Natural killer cell treated with Interleukin-12 subunit alpha and Interleukin-12 subunit beta and Interleukin-15 and Interleukin-18, amount 100 ng/mL, for 72 hours (primary cell): ENCODE measurements around the gene ORM2. TPM values are rescaled to one million over a fixed set of nuclear protein-coding genes. Genes with fewer than 3 reads are reported as not detected.

Source experiments
- ATAC-seq, 2 donors: fragments of 150-1000 bp; cut with Tn5 transposase in 1 of 2; sonication (Bioruptor Pico), chemical (Tn5 transposase) in 1 of 2; 2 replicates each; pipeline ENCODE4 v1.10.0; 2021
- DNase-seq: peaks from one replicate; pipeline ENCODE4 v3.0.0; 2022; ENCODE audit warnings: low spot score
- H3K27ac Mint-ChIP-seq, 2 donors: 1 replicate in 1 of 2; 2 replicates in 1 of 2; pipeline ENCODE4 v1.8.0; 2022; ENCODE audit warnings: mixed read lengths in 2 of 2, mild to moderate bottlenecking in 1 of 2, moderate library complexity in 1 of 2
- H3K27me3 Mint-ChIP-seq, 2 donors: 1 replicate in 1 of 2; 2 replicates in 1 of 2; pipeline ENCODE4 v1.8.0; 2022; ENCODE audit warnings: mixed read lengths in 2 of 2
- H3K36me3 Mint-ChIP-seq: one replicate; pipeline ENCODE4 v1.8.0; 2022; ENCODE audit warnings: mixed read lengths
- H3K4me1 Mint-ChIP-seq, 2 donors: 1 replicate in 1 of 2; 2 replicates in 1 of 2; pipeline ENCODE4 v1.8.0; 2022; ENCODE audit warnings: low read depth in 2 of 2, mixed read lengths in 2 of 2, mild to moderate bottlenecking in 1 of 2
- H3K4me3 Mint-ChIP-seq: one replicate; pipeline ENCODE4 v1.8.0; 2022; ENCODE audit warnings: mixed read lengths
- H3K9me3 Mint-ChIP-seq: 2 replicates; pipeline ENCODE4 v1.8.0; 2022; ENCODE audit warnings: mixed read lengths
- total RNA-seq, 2 donors: library from RNA; stranded (reverse); gene quantifications; one replicate each; pipeline ENCODE4 v1.2.3, GENCODE V29; 2022

The ORM2 gene
- total RNA-seq, 2 donors from 2014 or later = not detected

DNA sequence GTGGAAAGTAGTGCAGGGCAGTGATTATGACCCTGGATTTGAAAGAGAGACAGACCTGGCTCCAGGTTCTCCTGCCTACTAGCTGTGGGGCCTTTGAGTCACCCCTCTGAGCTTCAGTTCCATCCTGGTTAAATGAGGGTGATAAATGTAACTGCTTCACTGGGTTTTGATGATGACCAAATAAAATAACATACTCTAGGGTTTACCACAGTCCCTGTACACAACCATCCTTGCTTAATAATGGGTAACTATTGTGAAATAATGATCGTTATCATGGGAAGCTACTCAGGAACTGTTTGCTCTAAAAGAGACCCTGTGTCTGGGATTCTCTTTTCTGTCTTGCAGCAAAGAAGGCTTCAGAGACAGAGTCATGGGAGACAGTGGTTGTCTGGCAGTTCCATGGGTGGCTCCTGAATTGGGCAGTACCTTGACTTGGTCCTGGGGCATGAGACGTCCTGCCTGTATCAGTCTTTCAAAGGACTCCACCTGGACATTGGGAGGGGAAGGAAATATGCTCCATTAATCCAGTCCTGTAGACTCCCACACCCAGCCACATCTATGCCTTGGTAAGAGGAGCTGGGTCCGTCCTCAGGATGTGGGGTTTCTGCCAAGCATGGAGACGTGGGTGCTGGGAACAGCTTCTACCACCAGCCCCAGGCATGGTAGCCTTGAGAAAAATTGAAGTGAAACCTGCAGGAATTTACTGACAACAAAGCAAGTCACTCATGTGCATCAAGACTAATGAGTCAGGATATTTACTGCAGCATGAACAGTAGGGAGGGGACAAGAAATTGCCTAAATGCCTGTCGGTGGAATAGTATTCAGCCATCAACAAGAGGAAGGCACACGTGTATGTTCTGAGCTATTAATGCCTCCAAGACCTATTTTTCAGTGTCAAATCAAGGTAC lies 34.7 kb downstream of the ORM2 start:
- H3K4me3 Mint-ChIP-seq = peak overlapping the region; percentile 78

DNA sequence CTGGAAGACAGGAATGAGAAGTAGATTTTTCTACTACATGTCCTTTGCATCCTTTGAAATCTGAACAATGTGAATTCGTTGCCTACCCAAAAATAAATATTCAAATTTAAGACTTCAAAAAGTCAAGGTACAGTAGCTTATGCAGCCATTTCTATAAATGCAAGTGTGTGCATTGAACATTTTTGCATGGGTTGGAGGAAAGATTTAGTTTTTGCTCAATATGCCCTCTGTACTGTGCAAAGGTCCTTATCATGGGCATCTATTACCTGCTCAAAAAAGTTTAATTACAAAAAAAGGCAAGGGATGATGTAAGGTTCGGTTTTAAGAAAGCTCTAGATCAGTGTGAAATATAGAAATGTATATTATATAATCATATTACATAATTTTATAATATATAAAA lies 35.5 kb downstream of the ORM2 start:
- H3K36me3 Mint-ChIP-seq = peaks cover 51% of the 10 kb centered on the region
- DNase-seq (no peak), ATAC-seq (no peak)
- peak overlapping the region; percentile 82 to 97 for H3K27ac Mint-ChIP-seq
- peaks cover 70 to 78% of the 10 kb centered on the region in 2 donors for H3K4me1 Mint-ChIP-seq
- no peaks in the 10 kb centered on the region for H3K27me3 Mint-ChIP-seq
- H3K4me3 Mint-ChIP-seq = no peak overlapping the region
- H3K9me3 Mint-ChIP-seq = no peaks in the 10 kb centered on the region

More for the DNA sequence above, 34.7 kb downstream of the ORM2 start:
- Mint-ChIP-seq H3K4me1 (peaks cover 71% of the 10 kb centered on the region in 2 donors), H3K9me3 (no peaks in the 10 kb centered on the region), H3K36me3 (peaks cover 47% of the 10 kb centered on the region), H3K27me3 (no peaks in the 10 kb centered on the region), H3K27ac (peak overlapping the region; percentile 82 to 97)
- ATAC-seq (peak; percentile 62 to 78), DNase-seq (no peak)

DNA sequence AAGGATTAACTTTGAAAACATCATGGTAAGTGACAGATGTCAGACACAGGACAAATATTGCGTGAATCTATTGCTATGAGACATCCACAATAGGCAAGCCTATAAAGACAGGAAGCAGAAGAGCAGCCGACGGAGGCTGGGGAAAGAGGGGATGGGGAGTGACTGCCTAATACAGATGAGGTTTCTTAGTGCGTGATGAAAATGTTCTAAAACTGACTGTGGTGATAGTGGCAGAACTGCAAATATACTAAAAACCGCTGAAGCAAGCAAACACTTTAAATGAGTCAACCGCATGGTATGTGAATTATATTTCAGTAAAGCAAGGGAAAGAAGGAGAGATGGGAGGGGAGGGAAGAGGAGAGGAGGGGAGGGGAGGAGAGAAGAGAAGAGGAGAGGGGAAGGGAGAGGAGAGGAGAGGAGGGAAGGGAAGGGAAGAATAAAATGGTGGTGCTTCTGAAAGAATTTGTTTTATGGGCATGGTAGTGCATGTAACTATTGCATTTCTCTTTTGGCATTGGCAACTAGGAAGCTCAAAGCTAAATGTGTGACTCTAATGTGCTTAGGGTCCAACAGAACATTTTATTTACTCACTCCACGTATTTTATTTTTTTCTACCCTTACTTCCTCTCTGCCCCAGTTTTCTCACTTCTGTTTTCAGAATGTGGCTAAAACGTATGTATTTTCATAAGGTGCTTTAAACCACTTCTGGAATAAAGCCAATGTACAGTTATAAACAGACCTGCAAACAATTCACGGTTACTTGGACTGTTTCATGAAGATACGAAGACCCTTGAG lies 36.9 kb downstream of the ORM2 start:
- Mint-ChIP-seq H3K27me3 (no peaks in the 10 kb centered on the region), H3K36me3 (peaks cover 37% of the 10 kb centered on the region), H3K9me3 (no peaks in the 10 kb centered on the region), H3K4me1 (peaks cover 61 to 72% of the 10 kb centered on the region in 2 donors), H3K27ac (peak overlapping the region; percentile 77 to 82), H3K4me3 (peak overlapping the region; percentile 85)
- ATAC-seq (peak; percentile 76 to 79), DNase-seq (peak; percentile 78)

DNA sequence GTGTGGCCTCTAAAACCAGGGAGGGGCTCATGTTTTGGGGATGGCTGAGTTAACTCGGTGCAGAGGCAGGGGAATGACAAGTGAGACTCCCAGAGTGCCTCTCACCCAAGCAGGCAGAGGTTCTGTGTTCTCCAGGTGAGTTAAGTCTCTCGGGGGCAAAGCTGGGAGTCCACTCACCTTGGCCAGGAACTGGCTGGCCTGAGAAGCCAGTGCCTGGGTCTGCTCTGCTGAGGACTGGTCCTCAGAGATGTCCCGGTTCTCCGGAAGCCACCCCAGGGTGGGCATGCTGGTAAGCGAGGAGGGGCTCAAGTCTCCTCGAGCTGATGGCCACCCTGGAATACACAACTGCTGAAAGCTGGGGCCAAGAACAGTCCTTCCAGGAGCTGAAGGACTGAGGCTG lies 37.7 kb downstream of the ORM2 start:
- Mint-ChIP-seq H3K4me3 (peak overlapping the region; percentile 85), H3K36me3 (peaks cover 37% of the 10 kb centered on the region), H3K4me1 (peaks cover 66 to 80% of the 10 kb centered on the region in 2 donors), H3K27ac (peak overlapping the region; percentile 77 to 82), H3K9me3 (no peaks in the 10 kb centered on the region), H3K27me3 (no peaks in the 10 kb centered on the region)
- ATAC-seq (no peak), DNase-seq (no peak)

DNA sequence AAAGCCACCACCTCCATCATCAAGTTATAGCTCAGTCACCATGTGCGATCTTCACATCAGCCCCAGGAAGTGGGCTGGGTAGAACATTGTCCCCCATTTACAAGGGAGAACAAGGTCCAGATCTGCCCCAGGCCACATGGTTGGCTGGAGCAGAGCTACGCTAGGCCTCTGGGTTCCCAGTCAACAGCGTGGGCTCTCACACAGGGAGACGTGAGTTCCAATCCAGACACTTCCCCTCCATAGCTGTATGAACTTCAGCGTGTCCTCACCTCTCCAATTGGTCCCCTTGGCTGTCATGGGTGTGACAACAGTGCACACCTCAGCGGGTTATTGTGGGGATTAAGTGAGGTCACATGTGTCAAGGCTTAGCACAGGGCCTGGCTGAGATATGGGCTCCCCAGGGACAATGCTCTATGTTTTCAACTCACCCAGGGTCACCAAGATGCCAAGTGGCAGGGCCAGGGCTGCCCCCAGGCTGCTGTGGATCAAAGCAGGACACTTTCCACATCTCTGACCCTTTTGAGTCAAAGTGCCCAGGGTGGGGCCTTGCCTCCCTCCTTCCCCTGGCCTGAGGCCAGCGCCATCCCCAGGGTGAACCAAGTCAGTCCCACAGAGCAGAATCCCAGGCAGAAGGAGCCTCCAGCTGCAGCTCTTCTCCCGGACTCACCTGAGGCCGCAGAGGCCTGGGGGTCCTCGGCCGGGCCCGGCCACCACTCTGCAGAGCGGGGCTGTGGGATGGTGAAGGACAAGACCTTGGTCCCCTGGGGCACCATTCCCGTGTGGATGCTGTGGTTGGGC lies 38.3 kb downstream of the ORM2 start:
- no peak for DNase-seq
- H3K9me3 Mint-ChIP-seq = no peaks in the 10 kb centered on the region
- peak overlapping the region; percentile 85 for H3K4me3 Mint-ChIP-seq
- H3K4me1 Mint-ChIP-seq = peaks cover 65 to 83% of the 10 kb centered on the region in 2 donors
- no peaks in the 10 kb centered on the region for H3K27me3 Mint-ChIP-seq
- H3K36me3 Mint-ChIP-seq = peaks cover 37% of the 10 kb centered on the region
- H3K27ac Mint-ChIP-seq = peak overlapping the region; percentile 77 to 82
- ATAC-seq = peak in 1 of 2 donors; percentile 45

DNA sequence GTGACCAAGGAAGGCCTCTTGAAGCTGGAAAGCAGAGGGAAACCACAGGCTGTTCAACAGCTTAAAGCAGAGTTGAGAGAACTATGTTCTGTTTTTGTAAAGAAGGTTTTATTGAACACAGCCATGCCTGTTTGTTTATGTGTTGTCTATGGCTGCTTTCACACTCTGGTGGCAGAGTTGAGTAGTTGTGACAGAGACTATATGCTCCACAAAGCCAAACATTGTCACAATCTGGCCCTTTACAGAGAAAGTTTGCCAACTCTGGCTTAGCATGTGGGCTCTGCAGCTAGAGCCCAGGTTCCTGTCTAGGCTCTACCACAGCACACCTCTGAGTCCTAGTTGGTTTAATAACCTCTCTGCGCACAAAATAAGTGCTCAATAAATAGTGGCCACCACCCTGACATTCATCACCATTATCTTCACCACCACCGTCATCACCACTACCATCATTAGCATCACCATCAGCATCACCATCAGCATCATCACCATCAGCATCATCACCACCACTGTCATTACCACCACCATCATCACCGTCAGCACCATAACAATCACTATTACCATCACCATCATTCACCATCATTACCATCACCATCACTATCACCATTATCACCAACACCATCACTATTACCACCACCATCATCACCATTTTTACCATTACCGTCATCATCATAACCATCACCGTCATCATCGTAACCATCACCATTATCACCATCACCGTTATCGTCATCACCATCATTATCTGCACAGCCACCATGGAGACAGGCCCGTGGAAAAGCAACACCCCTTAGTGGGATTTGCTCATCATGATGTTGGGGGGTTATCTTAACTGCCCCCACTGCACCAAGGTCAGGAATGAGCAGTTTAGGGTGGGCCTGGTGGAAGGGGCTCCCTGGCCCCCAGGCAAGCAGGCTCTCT lies 39.8 kb downstream of the ORM2 start:
- DNase-seq = no peak
- Mint-ChIP-seq H3K27ac (peak overlapping the region; percentile 77 to 82), H3K9me3 (no peaks in the 10 kb centered on the region), H3K36me3 (peaks cover 30% of the 10 kb centered on the region), H3K4me3 (peak overlapping the region; percentile 69), H3K4me1 (peaks cover 62 to 81% of the 10 kb centered on the region in 2 donors), H3K27me3 (no peaks in the 10 kb centered on the region)
- peak in 1 of 2 donors; percentile 3 for ATAC-seq

DNA sequence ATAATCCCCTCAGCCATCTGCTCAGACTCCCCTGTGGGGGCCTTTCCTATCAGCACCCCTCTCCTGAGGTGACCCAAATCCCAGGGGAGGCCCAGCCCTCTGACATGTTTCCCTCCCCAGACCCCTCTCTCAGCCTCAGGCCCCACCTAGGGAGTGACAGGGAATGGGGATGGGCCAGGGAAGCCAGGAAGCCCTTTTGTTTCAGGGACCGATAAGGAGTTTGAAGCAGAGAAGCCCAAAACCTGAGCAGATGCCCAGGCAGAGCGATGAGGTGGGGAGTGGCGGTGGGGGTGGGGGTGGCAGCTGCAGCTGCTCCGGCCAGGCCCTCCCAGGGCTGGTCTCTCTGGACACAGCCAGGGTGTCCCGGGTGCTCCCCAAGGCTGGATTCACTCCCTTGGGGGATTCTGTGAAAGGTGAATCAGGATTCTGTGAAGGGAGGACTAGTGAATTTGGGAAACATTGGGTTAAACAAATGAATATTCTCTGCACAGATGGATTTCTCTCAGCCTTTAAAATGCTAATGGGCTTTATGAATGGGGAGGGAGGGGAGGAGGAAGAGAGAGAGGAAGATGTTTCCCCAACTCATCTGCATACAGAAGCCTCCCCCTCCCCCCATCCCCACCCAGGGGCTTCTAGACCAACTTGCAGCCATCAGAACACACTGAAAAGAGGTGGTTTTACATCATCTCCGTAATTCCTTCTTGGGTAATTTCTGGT lies 40.7 kb downstream of the ORM2 start:
- ATAC-seq = no peak
- H3K4me1 Mint-ChIP-seq = peaks cover 67 to 83% of the 10 kb centered on the region in 2 donors
- H3K27ac Mint-ChIP-seq = peak overlapping the region; percentile 77 to 82
- DNase-seq = no peak
- H3K9me3 Mint-ChIP-seq = no peaks in the 10 kb centered on the region
- H3K36me3 Mint-ChIP-seq = peaks cover 34% of the 10 kb centered on the region
- H3K27me3 Mint-ChIP-seq = no peaks in the 10 kb centered on the region
- H3K4me3 Mint-ChIP-seq = peak overlapping the region; percentile 84

DNA sequence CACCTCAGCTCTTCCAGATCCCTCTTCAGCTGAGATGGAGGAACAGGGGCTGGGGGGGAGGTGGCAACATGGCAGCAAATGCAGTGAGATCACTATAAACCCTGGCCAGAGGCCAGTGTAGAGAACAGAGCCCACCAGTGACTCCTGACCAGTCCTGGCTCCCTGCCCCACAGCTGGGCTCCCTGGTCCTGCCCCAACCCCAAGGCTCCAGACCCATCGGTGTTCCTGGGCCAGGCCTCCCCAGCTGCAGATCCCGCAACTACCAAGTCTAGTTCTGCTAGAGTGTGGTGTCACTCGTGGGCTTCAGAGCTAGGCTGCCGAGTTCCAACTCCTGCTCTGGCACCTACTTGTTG lies 41.3 kb downstream of the ORM2 start:
- DNase-seq (no peak), ATAC-seq (no peak)
- H3K27me3 Mint-ChIP-seq = no peaks in the 10 kb centered on the region
- H3K9me3 Mint-ChIP-seq = no peaks in the 10 kb centered on the region
- peak overlapping the region; percentile 84 for H3K4me3 Mint-ChIP-seq
- peak overlapping the region; percentile 77 to 82 for H3K27ac Mint-ChIP-seq
- peaks cover 68 to 84% of the 10 kb centered on the region in 2 donors for H3K4me1 Mint-ChIP-seq
- peaks cover 37% of the 10 kb centered on the region for H3K36me3 Mint-ChIP-seq

DNA sequence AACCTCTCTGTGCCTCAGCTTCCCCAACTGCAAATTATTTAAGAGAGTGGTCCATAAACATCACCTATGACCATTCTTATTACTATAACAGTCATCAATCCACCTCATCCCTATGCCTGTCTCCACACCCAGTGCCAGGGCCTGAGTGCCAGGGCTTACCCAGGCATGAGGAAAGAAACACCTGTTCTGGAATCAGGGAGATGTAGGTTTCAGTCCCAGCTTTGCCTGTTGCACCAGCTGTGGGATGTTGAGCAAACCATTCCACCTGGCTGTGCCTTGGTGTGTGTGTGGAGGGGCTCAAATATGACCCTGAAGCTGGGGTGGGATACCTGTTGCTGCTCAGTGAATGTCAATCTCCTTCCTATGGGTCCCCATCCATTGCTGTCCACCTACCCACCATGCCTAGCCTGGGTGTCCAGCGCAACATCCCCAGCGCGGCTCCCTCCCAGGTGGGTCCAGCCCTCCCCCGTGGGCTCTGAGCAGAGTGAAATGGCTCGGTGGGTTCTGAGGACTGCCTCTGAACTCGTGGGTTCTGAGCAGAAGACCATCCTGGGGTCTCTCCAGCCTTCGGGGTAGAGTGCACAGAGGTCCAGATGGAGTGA lies 41.8 kb downstream of the ORM2 start:
- Mint-ChIP-seq H3K9me3 (no peaks in the 10 kb centered on the region), H3K36me3 (peaks cover 32% of the 10 kb centered on the region), H3K27ac (peak overlapping the region; percentile 77 to 82), H3K4me3 (peak overlapping the region; percentile 84), H3K27me3 (no peaks in the 10 kb centered on the region), H3K4me1 (peaks cover 66 to 80% of the 10 kb centered on the region in 2 donors)
- DNase-seq (no peak), ATAC-seq (no peak)

DNA sequence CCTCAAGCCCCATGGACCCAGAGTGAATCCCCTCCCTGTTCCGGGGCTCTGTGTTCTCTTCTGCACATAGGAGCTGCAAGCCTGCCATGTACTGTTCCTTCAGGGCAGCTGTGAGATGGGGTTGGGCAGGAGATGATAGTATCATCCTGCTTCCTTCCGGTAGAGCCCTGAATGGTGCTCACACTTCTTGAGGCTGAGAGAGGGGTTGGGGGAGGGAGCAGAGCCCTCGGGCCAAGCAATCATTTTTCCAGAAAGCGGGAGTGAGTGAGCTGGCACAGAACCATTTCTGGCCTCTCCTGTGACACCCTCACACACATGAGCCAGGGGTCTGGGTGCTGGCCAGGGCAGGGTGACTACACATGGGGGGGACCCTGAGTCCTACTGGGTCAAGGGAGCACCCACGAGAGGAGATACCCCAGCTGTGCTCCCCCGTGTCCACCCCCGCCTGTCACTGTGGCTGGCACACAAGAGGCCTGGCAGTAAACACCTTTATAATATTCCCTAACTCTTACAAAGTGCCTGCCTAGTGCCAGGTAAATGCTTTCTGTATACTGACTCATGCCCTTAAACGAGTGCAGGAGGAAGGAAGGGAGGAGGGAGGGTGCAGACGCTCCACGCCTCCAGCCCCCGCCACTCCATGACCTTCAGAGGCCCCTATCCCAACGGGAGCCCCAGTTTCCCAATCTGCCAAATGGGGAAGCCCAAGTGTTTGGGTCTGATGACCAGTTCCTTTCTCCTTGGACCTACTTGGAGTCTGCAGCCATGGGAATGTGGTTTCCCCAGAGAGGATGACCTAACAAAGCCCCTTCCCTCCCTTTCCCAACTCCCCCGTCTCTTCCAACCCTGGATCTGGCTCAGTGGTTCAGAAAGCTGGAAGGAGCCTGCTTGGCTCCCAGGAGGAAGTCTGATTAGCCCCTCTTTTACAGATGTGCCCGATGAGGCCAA lies 42.6 kb downstream of the ORM2 start:
- Mint-ChIP-seq H3K27me3 (no peaks in the 10 kb centered on the region), H3K27ac (peak overlapping the region; percentile 77 to 82), H3K4me1 (peaks cover 66 to 78% of the 10 kb centered on the region in 2 donors), H3K4me3 (peak overlapping the region; percentile 84), H3K36me3 (peaks cover 24% of the 10 kb centered on the region), H3K9me3 (no peaks in the 10 kb centered on the region)
- peak; percentile 48 to 66 for ATAC-seq
- DNase-seq = no peak

DNA sequence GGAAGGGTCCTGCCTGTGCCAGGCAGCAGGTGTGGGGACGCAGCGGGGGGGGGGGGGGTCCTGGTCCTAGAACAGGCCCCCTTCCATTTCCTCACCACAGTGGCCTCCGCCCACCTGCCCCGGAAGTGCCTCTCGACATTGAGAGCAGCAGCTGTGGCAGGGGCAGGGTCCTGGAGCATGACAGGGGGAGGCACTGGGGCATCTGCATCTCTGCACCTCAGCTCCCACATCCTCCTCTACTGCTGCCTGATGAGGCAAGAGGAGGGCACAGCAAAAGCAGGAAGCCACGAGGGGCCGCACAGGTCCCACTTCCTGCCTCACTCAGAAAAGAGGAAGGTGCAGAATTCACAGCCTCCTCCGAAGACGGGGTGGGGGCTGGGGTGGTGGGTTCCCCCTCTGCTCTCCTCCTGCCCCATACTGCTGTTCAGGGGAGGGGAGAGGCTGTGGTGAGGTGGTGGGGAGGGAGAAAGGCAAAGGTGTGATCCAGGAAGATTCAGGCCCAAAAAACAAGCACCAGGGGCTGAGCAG lies 43.3 kb downstream of the ORM2 start:
- H3K4me3 Mint-ChIP-seq = peak overlapping the region; percentile 84
- H3K36me3 Mint-ChIP-seq = peaks cover 30% of the 10 kb centered on the region
- H3K27me3 Mint-ChIP-seq = no peaks in the 10 kb centered on the region
- DNase-seq (peak; percentile 92), ATAC-seq (peak; percentile 92)
- no peaks in the 10 kb centered on the region for H3K9me3 Mint-ChIP-seq
- peaks cover 67 to 77% of the 10 kb centered on the region in 2 donors for H3K4me1 Mint-ChIP-seq
- H3K27ac Mint-ChIP-seq = peak overlapping the region; percentile 77 to 82
